GM12892 (cell line): ENCODE measurements around the gene NR4A1.

Experiments
- DNase-seq: peaks from one replicate; pipeline ENCODE4 v3.0.0; 2011; ENCODE audit not compliant: insufficient read length
- FAIRE-seq: peaks from 2 replicates; lab custom pipeline; 2011; peaks lifted over from hg19 to GRCh38; lab: Jason Lieb, UNC
- POLR2A ChIP-seq: IDR thresholded peaks from 2 replicates; pipeline ENCODE4 v1.6.1; 2011; ENCODE audit warnings: low read depth, low read length, control low read depth
- POLR2AphosphoS5 ChIP-seq: IDR thresholded peaks from 2 replicates; pipeline ENCODE4 v1.6.1; 2011; ENCODE audit warnings: low read depth, low read length, control low read depth
- TAF1 ChIP-seq: IDR thresholded peaks from 2 replicates; pipeline ENCODE4 v1.6.1; 2011; ENCODE audit warnings: low read depth, mild to moderate bottlenecking, control low read depth, low read length, borderline replicate concordance

NR4A1 gene

GRCh38 chr12:52063082-52063924, 12.1 kb downstream of the NR4A1 start:
- DNase-seq (no peak), FAIRE-seq (no peak)
- TF ChIP-seq TAF1 = no peak
- TF ChIP-seq POLR2AphosphoS5 = no peak
- no peak for TF ChIP-seq POLR2A

DNA sequence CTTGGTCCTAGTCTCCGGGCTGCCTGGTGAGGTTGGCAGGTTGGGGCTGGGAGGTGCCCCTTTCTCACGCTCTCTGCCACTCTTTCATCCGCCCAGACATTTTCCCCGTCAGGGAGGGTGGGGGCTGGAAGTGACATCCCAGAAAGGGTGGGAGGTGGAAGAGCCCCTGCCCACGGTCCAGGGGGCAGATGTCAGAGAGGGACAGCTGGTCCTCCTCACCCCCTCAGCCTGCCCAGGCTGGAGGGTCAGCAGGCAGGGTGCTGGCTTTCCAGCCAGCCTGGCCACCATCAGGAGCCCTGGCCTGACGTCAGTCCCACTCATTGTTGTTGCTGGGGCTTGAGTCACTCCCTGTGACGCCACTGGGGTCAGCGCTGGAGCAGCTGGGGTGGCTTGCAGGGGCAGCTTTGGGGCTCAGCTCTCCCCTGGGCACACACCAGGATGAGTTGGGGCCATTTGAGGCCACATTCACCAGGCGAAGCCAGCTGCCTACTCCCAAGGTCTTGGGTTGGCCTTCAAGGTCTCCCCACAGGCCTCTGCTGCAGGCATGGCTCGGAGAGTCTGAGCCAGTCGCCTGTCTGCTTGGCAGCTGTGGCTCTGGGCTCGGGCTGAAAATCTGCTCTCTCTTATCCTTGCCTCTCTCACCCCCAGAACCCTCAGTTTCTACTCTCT, 12.9 kb downstream of the NR4A1 start:
- FAIRE-seq (no peak), DNase-seq (no peak)
- no peak for TF ChIP-seq POLR2AphosphoS5
- no peak for TF ChIP-seq POLR2A
- no peak for TF ChIP-seq TAF1

GRCh38 chr12:52066346-52067080, 15.3 kb downstream of the NR4A1 start:
- no peak for DNase-seq
- no peak for TF ChIP-seq POLR2A
- no peak for TF ChIP-seq POLR2AphosphoS5
- no peak for TF ChIP-seq TAF1
- no peak for FAIRE-seq

GRCh38 chr12:52067081-52067374, 15.8 kb downstream of the NR4A1 start:
- TF ChIP-seq POLR2A (no peak), TAF1 (no peak), POLR2AphosphoS5 (no peak)
- no peak for DNase-seq
- no peak for FAIRE-seq

DNA sequence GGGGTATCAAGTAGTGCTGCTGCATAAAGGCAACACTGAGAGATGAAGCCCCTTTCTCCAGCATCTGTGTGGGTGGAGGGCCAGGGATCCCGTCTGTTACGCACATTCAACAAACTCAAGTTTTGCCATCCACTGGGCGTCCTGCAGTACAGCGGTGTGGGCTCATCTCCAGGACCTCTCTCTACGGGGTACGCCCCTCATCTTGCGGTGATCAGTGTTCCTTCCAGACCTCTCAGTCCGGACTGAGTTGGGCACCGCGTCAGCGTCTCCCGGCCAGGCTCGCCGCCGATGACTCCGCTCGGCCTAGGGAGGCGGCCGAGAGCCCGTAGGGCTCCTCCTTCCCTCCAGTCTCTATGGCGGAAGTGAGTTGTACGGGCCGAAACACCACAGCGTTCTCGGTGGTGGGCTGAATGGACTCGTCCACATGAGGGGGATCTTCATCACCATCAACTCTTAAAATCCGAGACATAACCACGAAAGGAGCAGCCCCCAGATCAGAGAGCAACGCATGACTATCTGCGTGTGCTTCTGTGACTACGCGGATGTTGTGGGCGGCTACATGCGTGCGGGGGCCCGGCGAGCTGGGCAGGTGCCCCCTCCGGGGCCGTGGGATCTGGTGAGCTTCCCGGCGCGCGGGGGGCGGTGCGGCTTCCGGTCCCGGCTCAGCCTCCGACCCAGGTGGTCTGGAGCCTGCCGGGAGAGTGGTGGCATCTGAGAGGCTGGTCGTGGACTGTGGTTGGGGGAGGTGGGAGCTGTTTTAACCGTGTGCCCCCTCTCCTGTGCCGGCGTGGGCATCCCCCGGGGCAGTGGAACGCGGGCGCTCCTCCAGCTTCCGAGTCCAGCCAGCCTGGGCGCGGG, 18.3 kb downstream of the NR4A1 start, which contains the start of gene ATG101:
Gene ATG101 (plus strand): TSS at position 652 of the 858 bp plus-strand sequence. CDS start 3,673 bp downstream, outside the sequence.
- TF ChIP-seq TAF1 (peak; percentile 76), POLR2AphosphoS5 (peak; percentile 87), POLR2A (peak; percentile 91)
- peak; percentile 94 for DNase-seq
- FAIRE-seq = peak; percentile 98

DNA sequence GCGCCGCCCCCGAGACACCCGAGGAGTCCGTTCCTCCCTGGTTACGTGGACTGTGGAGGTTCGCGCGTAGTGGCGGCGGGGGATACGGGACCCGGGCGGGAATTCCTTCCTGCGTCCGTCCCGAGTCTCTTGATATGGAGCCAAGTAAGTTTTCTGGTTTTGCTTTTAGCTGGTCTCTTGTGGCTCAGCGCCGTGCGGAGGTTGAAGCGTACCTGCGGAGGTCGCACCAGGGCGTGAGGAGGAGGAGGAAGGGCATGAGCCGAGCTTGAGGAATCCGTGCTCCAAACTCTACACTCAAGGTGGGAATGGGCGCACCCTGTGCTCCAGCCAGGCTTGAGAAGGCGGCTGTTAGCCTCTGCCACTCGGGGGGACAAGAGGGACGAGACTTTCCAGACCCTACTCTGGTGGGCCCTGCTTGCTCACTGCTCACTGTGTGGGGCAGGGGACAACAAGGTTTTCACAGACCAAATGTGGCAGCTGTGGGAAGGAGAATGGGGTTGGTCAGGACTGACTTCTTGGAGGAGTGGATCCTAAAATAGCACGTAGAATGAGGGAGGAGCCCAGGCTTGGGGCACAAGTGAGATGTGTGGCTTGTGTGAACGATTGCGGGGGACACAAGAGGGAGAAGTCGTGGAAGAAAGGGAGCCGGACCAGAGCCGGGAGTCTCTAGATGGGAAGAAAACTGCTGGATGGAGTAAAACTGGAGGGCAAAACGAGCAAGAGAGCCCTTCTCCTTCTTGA, 19.1 kb downstream of the NR4A1 start:
- DNase-seq (no peak), FAIRE-seq (no peak)
- TF ChIP-seq TAF1 (no peak), POLR2A (no peak), POLR2AphosphoS5 (no peak)

DNA sequence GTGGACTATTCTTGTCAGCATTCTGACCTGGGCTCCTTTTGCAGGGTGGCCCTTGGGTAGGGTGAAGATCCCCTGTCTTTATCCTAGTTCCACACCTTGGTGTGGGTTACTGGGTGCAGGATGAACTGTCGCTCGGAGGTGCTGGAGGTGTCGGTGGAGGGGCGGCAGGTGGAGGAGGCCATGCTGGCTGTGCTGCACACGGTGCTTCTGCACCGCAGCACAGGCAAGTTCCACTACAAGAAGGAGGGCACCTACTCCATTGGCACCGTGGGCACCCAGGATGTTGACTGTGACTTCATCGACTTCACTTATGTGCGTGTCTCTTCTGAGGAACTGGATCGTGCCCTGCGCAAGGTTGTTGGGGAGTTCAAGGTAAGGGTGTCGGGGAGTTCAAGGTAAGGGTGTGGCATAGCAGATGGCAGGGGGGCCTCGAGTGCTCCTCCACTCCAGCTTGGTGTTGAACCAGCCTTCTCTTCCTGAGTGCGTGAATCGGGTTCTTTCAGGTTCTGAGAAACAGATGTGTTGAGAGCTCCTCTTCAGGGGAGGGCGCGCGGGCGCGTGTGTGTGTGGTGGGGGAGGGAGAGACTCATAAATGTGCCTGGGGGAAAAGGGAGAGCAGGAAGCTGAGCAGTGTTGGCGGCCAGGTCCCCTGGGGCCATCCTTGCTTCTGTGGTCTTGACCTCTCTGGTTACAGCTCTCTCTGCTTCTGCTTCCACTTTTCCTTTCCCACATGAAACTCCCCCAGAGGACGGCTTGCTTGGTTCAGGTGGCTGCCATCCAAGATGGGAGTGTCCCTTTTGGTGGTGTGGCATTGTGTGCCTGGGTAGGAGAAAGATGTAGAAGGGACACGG, 22.5 kb downstream of the NR4A1 start:
- DNase-seq (no peak), FAIRE-seq (no peak)

GRCh38 chr12:52074971-52075724, 23.9 kb downstream of the NR4A1 start:
- no peak for TF ChIP-seq TAF1
- no peak for TF ChIP-seq POLR2A
- TF ChIP-seq POLR2AphosphoS5 = no peak
- DNase-seq (no peak), FAIRE-seq (no peak)

More for the DNA sequence above, 22.5 kb downstream of the NR4A1 start:
- TF ChIP-seq POLR2AphosphoS5 = no peak
- TF ChIP-seq TAF1 = no peak
- TF ChIP-seq POLR2A = no peak

GRCh38 chr12:52076811-52077210, 25.6 kb downstream of the NR4A1 start:
- no peak for DNase-seq
- TF ChIP-seq POLR2A (no peak), POLR2AphosphoS5 (no peak), TAF1 (no peak)
- no peak for FAIRE-seq
